ENCODE measurements around the gene SCCPDH.

SCCPDH gene

GRCh38 chr1:246815693-246816270 is 91.6 kb downstream of the SCCPDH start:
- POLR2A ChIA-PET (ENCODE audit: low non-redundant PET): no interaction called here

More at GRCh38 chr1:246815693-246816270, 91.6 kb downstream of the SCCPDH start:
- DNase-seq (ENCODE audit: low spot score): no peak
- CTCF ChIA-PET: interaction anchor here (0.6 kb wide), 1 partner anchor 544 kb away, joined by 3 read pairs; no protein-coding TSS in a partner anchor
- TF ChIP-seq CTCF (conservative IDR thresholded peaks at IDR 0.05; ENCODE audit: low read depth): no peak
- no peak overlapping the region for H3K27ac ChIP-seq

Measured in RWPE1 (cell line).